ENCODE data around the gene ANTXR2. TPM values are rescaled to one million over a fixed set of nuclear protein-coding genes. Genes with fewer than 3 reads are reported as not detected.

The ANTXR2 gene
- total RNA-seq, 2 donors from 2014 or later, result 13.6 to 16.4 TPM

GRCh38 chr4:79923281-79923680 lies 149.7 kb downstream of the ANTXR2 start:
- H3K4me3 ChIP-seq (ENCODE audit: low read length), result no peak overlapping the region
- TF ChIP-seq CTCF (conservative IDR thresholded peaks at IDR 0.05), result no peak
- Mint-ChIP-seq H3K9me3 (no peaks in the 10 kb centered on the region), H3K4me1 (no peaks in the 10 kb centered on the region), H3K4me3 (no peak overlapping the region), H3K27me3 (ENCODE audit: insufficient read depth) (no peaks in the 10 kb centered on the region), H3K27ac (no peak overlapping the region), H3K36me3 (ENCODE audit: low read depth) (no peaks in the 10 kb centered on the region)
- no peak overlapping the region for H3K27ac ChIP-seq (ENCODE audit: low read depth, low read length)
- DNase-seq, result no peak
- H3K9ac ChIP-seq (ENCODE audit: extremely low read depth, low read length, poor library complexity, severe bottlenecking), result no peak overlapping the region
- peaks cover 1% of the 10 kb centered on the region for H3K9me3 ChIP-seq (ENCODE audit: control insufficient read depth, low read length)
- WGBS, 2 experiments (ENCODE audit: insufficient coverage in 1 of 2, insufficient read length in 1 of 2), result 86 to 97% methylated on average over 1 to 2 of the region's 2 CpGs
- no peaks in the 10 kb centered on the region for H3K36me3 ChIP-seq (ENCODE audit: control insufficient read depth, insufficient read depth, low read length)
- no peaks in the 10 kb centered on the region for H3K27me3 ChIP-seq (ENCODE audit: control insufficient read depth, insufficient read depth, low read length, poor library complexity, severe bottlenecking)
- no peaks in the 10 kb centered on the region for H3K4me1 ChIP-seq (ENCODE audit: control insufficient read depth, insufficient read depth, low read length)

GRCh38 chr4:79922011-79922410 lies 151.0 kb downstream of the ANTXR2 start:
- H3K9me3 Mint-ChIP-seq, result no peaks in the 10 kb centered on the region
- no peak overlapping the region for H3K27ac Mint-ChIP-seq
- WGBS, 2 experiments (ENCODE audit: insufficient coverage in 1 of 2, insufficient read length in 1 of 2), result 100% methylated on average over 1 of the region's 1 CpG; no CpG with 5 or more reads in 1 of the 2 experiments
- Histone ChIP-seq H3K4me1 (ENCODE audit: control insufficient read depth, insufficient read depth, low read length) (no peaks in the 10 kb centered on the region), H3K27me3 (ENCODE audit: control insufficient read depth, insufficient read depth, low read length, poor library complexity, severe bottlenecking) (no peaks in the 10 kb centered on the region), H3K36me3 (ENCODE audit: control insufficient read depth, insufficient read depth, low read length) (no peaks in the 10 kb centered on the region), H3K9me3 (ENCODE audit: control insufficient read depth, low read length) (peaks cover 4% of the 10 kb centered on the region), H3K27ac (ENCODE audit: low read depth, low read length) (no peak overlapping the region), H3K4me3 (ENCODE audit: low read length) (no peak overlapping the region), H3K9ac (ENCODE audit: extremely low read depth, low read length, poor library complexity, severe bottlenecking) (no peak overlapping the region)
- no peaks in the 10 kb centered on the region for H3K4me1 Mint-ChIP-seq
- no peaks in the 10 kb centered on the region for H3K36me3 Mint-ChIP-seq (ENCODE audit: low read depth)
- no peak overlapping the region for H3K4me3 Mint-ChIP-seq
- no peak for TF ChIP-seq CTCF (conservative IDR thresholded peaks at IDR 0.05)
- no peaks in the 10 kb centered on the region for H3K27me3 Mint-ChIP-seq (ENCODE audit: insufficient read depth)
- no peak for DNase-seq

GRCh38 chr4:79920163-79920853 lies 152.7 kb downstream of the ANTXR2 start:
- no peak for TF ChIP-seq CTCF (conservative IDR thresholded peaks at IDR 0.05)
- Histone ChIP-seq H3K27me3 (ENCODE audit: control insufficient read depth, insufficient read depth, low read length, poor library complexity, severe bottlenecking) (no peaks in the 10 kb centered on the region), H3K36me3 (ENCODE audit: control insufficient read depth, insufficient read depth, low read length) (no peaks in the 10 kb centered on the region), H3K4me3 (ENCODE audit: low read length) (no peak overlapping the region), H3K4me1 (ENCODE audit: control insufficient read depth, insufficient read depth, low read length) (no peaks in the 10 kb centered on the region), H3K9ac (ENCODE audit: extremely low read depth, low read length, poor library complexity, severe bottlenecking) (no peak overlapping the region), H3K27ac (ENCODE audit: low read depth, low read length) (no peak overlapping the region), H3K9me3 (ENCODE audit: control insufficient read depth, low read length) (peaks cover 4% of the 10 kb centered on the region)
- DNase-seq, result no peak
- H3K27ac Mint-ChIP-seq, result no peak overlapping the region
- no peaks in the 10 kb centered on the region for H3K36me3 Mint-ChIP-seq (ENCODE audit: low read depth)
- H3K4me1 Mint-ChIP-seq, result no peaks in the 10 kb centered on the region
- WGBS, 2 experiments (ENCODE audit: insufficient coverage in 1 of 2, insufficient read length in 1 of 2), result 83 to 85% methylated on average over 3 of the region's 3 CpGs
- no peak overlapping the region for H3K4me3 Mint-ChIP-seq
- no peaks in the 10 kb centered on the region for H3K27me3 Mint-ChIP-seq (ENCODE audit: insufficient read depth)
- no peaks in the 10 kb centered on the region for H3K9me3 Mint-ChIP-seq

All from endodermal cell (in vitro differentiated cells).